GM15510 (cell line): ENCODE measurements around the gene ZNF319.

Experiments used
- POLR2A ChIP-seq: IDR thresholded peaks from 3 replicates; pipeline ENCODE4 v1.6.1; 2011; ENCODE audit warnings: borderline replicate concordance; ENCODE audit not compliant: insufficient read length; ENCODE audit errors: extremely low read depth

Gene ZNF319

GRCh38 chr16:58016840-58017446 is 16.5 kb upstream of the ZNF319 start:
- no peak for TF ChIP-seq POLR2A

GRCh38 chr16:58013201-58013956 is 12.9 kb upstream of the ZNF319 start:
- no peak for TF ChIP-seq POLR2A

DNA sequence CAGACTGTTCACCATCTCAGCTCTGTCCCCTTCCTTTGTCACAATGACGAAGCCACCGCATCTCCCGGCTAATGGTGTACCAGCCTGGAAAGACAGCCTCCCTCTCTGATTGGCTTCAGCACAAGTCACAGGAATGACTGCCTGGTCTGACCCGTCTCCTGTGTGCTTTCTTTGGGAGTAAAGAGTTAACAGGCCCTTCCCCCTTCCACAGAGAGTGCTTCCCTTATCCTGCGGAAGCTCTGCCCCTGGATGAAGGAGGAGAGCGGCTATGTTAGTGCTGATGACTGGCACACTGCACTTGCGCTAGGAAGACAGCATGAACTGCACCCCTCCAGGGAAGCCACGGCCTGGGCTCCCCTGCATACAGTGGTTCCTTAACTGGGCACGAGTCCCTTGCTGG is 12.0 kb upstream of the ZNF319 start:
- TF ChIP-seq POLR2A: no peak

- no peak for TF ChIP-seq POLR2A
Measured at GRCh38 chr16:58011652-58012051, 11.2 kb upstream of the ZNF319 start.

- TF ChIP-seq POLR2A: no peak
Measured at GRCh38 chr16:58010886-58011285, 10.4 kb upstream of the ZNF319 start.

DNA sequence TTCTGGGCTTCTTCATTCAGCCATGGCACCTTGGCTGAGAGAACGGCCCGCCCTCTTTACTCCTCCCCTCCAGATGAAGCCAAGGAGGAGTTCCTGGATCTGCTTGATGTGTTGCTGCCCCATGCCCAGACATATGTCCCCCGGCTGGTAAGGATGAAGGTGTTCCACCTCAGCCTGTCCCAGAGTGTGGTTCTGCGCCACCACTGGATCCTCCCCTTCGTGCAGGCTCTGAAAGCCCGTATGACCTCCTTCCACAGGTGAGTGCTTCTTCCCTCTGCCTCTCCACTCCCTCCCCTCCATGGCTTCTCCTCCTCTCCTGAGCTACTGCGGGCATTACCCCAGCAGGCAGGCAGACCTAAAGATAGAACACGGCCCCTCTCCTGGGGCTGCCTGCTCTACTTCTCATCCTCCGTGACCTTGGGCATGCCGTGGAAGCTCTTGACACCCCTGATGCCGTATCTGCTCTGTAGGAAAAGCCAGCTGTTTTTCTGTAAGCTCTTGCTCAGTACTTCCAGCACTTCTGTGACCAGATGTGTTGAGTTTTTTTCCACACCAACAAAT is 9.5 kb upstream of the ZNF319 start:
- TF ChIP-seq POLR2A: no peak

- no peak for TF ChIP-seq POLR2A
Measured at GRCh38 chr16:58002936-58003335, 2.5 kb upstream of the ZNF319 start.

GRCh38 chr16:58002416-58002800 is 1.9 kb upstream of the ZNF319 start:
- TF ChIP-seq POLR2A: no peak

- no peak for TF ChIP-seq POLR2A
Measured at GRCh38 chr16:58001781-58002415, 1.4 kb upstream of the ZNF319 start.

DNA sequence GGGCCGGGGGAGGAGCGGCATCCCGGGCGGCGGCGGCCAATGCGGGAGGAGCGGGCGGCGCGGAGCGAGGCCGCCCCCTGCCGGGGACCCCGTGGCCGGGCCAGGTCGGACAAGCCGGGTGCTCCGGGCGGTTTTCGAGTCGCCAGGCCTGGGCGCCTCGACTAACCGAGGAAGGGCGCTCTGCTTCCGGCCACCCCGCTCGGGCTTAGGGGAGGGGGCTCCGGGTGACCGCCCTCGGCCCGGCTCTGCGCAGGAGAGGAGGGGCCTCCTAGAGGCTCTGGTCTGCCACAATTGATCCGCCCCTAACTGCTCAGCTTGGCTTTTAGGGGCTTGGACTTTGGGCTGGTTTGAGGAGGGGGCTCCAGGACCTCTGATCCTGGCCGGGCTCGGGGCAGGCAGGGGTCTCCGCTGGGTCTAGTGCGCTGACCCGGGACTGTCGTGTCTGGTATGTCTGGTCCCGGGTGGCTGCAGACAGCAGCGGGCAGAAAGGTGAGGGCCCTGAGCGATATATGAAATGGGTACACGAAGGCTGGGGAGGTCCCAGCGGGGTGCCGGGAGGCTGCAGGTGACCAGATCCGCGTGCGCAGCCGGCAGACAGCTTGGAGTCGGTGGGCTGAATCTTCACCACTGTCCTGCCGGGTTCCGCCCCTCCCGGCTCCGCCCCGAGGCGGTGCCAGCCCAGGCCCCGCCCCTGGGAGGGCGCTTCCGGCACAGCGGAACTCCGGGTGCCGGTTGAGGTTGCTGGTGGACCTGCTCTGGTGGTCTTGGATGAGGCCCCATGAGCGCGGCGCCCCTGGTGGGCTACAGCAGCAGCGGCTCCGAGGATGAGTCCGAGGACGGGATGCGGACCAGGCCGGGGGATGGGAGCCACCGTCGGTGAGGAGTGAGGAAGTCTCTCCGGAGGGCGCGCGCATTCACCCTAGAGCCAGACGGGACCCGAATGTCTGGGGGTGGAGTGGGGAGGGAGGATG is 519 bp upstream of the ZNF319 start, which contains the start of gene USB1:
Gene USB1 (plus strand): TSS at position 702 of the 971 bp plus-strand sequence. CDS start 77 bp downstream, at position 779.
- peak; percentile 92 for TF ChIP-seq POLR2A

- TF ChIP-seq POLR2A: no peak
Measured at GRCh38 chr16:57999366-57999970, 1.0 kb downstream of the ZNF319 start.

DNA sequence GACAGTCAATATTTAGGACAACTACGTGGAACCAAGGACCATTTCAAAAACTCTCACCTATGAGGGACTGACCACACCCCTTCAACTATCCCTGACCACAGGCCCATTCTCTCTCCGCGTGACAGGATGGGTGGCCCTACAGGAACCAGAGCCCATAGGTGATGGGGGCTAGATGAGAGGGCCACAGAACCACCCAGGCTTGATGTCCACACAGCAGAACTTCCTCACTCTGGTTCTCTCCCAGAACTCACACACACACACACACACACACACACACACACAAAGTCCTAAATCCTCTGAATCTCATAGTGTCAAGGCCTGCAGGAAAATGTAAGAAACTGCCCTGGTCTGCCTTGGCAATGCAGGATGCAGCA is 1.5 kb downstream of the ZNF319 start:
- TF ChIP-seq POLR2A: no peak

GRCh38 chr16:57998486-57998885 is 2.0 kb downstream of the ZNF319 start:
- TF ChIP-seq POLR2A: no peak
